Measurements from ENCODE around the gene ACAP2.

ACAP2 gene

GRCh38 chr3:195286115-195286872 lies 156.5 kb downstream of the ACAP2 start:
- TF ChIP-seq CTCF (IDR thresholded peaks at IDR 0.05) = no peak
- no peaks in the 10 kb centered on the region for H3K27me3 ChIP-seq (ENCODE audit: control insufficient read depth, insufficient read depth, low read length)
- no peaks in the 10 kb centered on the region for H3K79me2 ChIP-seq
- no peaks in the 10 kb centered on the region for H3K4me1 ChIP-seq
- H3K4me2 ChIP-seq (ENCODE audit: low read length) = no peak overlapping the region
- H3K27ac ChIP-seq = no peak overlapping the region
- no peak overlapping the region for H3K4me3 ChIP-seq (ENCODE audit: low read depth, low read length)
- no peak overlapping the region for H3K9ac ChIP-seq
- no peaks in the 10 kb centered on the region for H3K9me3 ChIP-seq (ENCODE audit: control insufficient read depth, low read length)
- H2AFZ ChIP-seq = no peak overlapping the region
- no peaks in the 10 kb centered on the region for H3K36me3 ChIP-seq (ENCODE audit: control insufficient read depth, insufficient read depth, low read length)

GRCh38 chr3:195285372-195285771 lies 157.4 kb downstream of the ACAP2 start:
- H3K4me1 ChIP-seq = no peaks in the 10 kb centered on the region
- H3K27me3 ChIP-seq (ENCODE audit: control insufficient read depth, insufficient read depth, low read length) = no peaks in the 10 kb centered on the region
- no peak overlapping the region for H3K4me3 ChIP-seq (ENCODE audit: low read depth, low read length)
- TF ChIP-seq CTCF (IDR thresholded peaks at IDR 0.05) = no peak
- no peak overlapping the region for H2AFZ ChIP-seq
- no peaks in the 10 kb centered on the region for H3K9me3 ChIP-seq (ENCODE audit: control insufficient read depth, low read length)
- no peaks in the 10 kb centered on the region for H3K36me3 ChIP-seq (ENCODE audit: control insufficient read depth, insufficient read depth, low read length)
- H3K9ac ChIP-seq = no peak overlapping the region
- no peaks in the 10 kb centered on the region for H3K79me2 ChIP-seq
- no peak overlapping the region for H3K27ac ChIP-seq
- H3K4me2 ChIP-seq (ENCODE audit: low read length) = no peak overlapping the region

- no peak overlapping the region for H2AFZ ChIP-seq
- H3K36me3 ChIP-seq (ENCODE audit: control insufficient read depth, insufficient read depth, low read length) = no peaks in the 10 kb centered on the region
- H3K4me1 ChIP-seq = no peaks in the 10 kb centered on the region
- TF ChIP-seq CTCF (IDR thresholded peaks at IDR 0.05) = no peak
- no peaks in the 10 kb centered on the region for H3K79me2 ChIP-seq
- no peak overlapping the region for H3K9ac ChIP-seq
- no peak overlapping the region for H3K4me3 ChIP-seq (ENCODE audit: low read depth, low read length)
- no peaks in the 10 kb centered on the region for H3K9me3 ChIP-seq (ENCODE audit: control insufficient read depth, low read length)
- no peaks in the 10 kb centered on the region for H3K27me3 ChIP-seq (ENCODE audit: control insufficient read depth, insufficient read depth, low read length)
- H3K4me2 ChIP-seq (ENCODE audit: low read length) = no peak overlapping the region
- no peak overlapping the region for H3K27ac ChIP-seq
Measured at GRCh38 chr3:195284842-195285241, 158.0 kb downstream of the ACAP2 start.

GRCh38 chr3:195282961-195283360 lies 159.9 kb downstream of the ACAP2 start:
- Histone ChIP-seq H3K27me3 (ENCODE audit: control insufficient read depth, insufficient read depth, low read length) (no peaks in the 10 kb centered on the region), H3K36me3 (ENCODE audit: control insufficient read depth, insufficient read depth, low read length) (no peaks in the 10 kb centered on the region), H2AFZ (no peak overlapping the region), H3K27ac (no peak overlapping the region), H3K79me2 (no peaks in the 10 kb centered on the region), H3K4me1 (no peaks in the 10 kb centered on the region), H3K9ac (no peak overlapping the region), H3K4me2 (ENCODE audit: low read length) (no peak overlapping the region), H3K9me3 (ENCODE audit: control insufficient read depth, low read length) (no peaks in the 10 kb centered on the region), H3K4me3 (ENCODE audit: low read depth, low read length) (no peak overlapping the region)
- no peak for TF ChIP-seq CTCF (IDR thresholded peaks at IDR 0.05)
